ENCODE results near the gene MRPS25. TPM values are rescaled to one million over a fixed set of nuclear protein-coding genes. Genes with fewer than 3 reads are reported as not detected.

Gene MRPS25
- polyA plus RNA-seq (2013, experiment 1 of 2) = 20.1 TPM
- polyA plus RNA-seq (2013, experiment 2 of 2) = 18.2 TPM

GRCh38 chr3:15064835-15065549, at the start of gene MRPS25:
Gene MRPS25, minus strand, starts transcription at chr3:15065315. Its CDS starts 121 bp downstream, at chr3:15065194.
- Histone ChIP-seq H2BK5ac (ENCODE audit: low read length) (no peak within 1 kb of the TSS), H2BK15ac (ENCODE audit: low read length) (peak within 1 kb of the TSS; percentile 61), H3K79me1 (ENCODE audit: low read depth, low read length) (peaks cover 6% of the 10 kb centered on the region), H3K27me3 (ENCODE audit: control insufficient read depth in 3 of 3, insufficient read depth in 3 of 3, low read depth in 1 of 3, low read length in 3 of 3) (peaks cover 0 to under 1% (median 0%) of the 10 kb centered on the region in 3 experiments), H3K4me2 (ENCODE audit: insufficient read depth, low read length, poor library complexity, severe bottlenecking) (peak within 1 kb of the TSS; percentile 92), H3K36me3 (replicated peaks in 1 of 2; ENCODE audit: control insufficient read depth in 2 of 2, insufficient read depth in 2 of 2, low read length in 2 of 2) (peaks cover 0 to 29% of the 10 kb centered on the region in 2 donors), H4K8ac (ENCODE audit: low read depth, low read length) (peak within 1 kb of the TSS; percentile 87), H2BK12ac (ENCODE audit: low read length) (peak within 1 kb of the TSS; percentile 11), H3K27ac (replicated peaks; ENCODE audit: low read length) (no peak within 1 kb of the TSS), H3K14ac (ENCODE audit: low read length) (peak within 1 kb of the TSS; percentile 95), H2BK120ac (ENCODE audit: low read depth, low read length) (no peak within 1 kb of the TSS), H3K23ac (ENCODE audit: low read depth, low read length, poor library complexity) (peak within 1 kb of the TSS; percentile 98), H3K9ac (ENCODE audit: low read depth, low read length, poor library complexity) (peak within 1 kb of the TSS; percentile 99), H2AK5ac (ENCODE audit: low read depth, low read length) (peak within 1 kb of the TSS; percentile 76), H2AFZ (ENCODE audit: low read length) (peak within 1 kb of the TSS; percentile 95), H4K91ac (ENCODE audit: low read depth, low read length, poor library complexity) (no peak within 1 kb of the TSS), H3K4ac (ENCODE audit: low read length) (peak within 1 kb of the TSS; percentile 79), H3K9me3 (replicated peaks in 1 of 2; ENCODE audit: control insufficient read depth in 2 of 2, insufficient read depth in 1 of 2, low read depth in 1 of 2, low read length in 2 of 2) (peaks cover 3 to 5% of the 10 kb centered on the region in 2 donors), H3K4me3 (ENCODE audit: low read length in 2 of 2) (peak within 1 kb of the TSS; percentile 82 to 98), H3K18ac (ENCODE audit: low read length) (peak within 1 kb of the TSS; percentile 97), H3K4me1 (ENCODE audit: control insufficient read depth in 2 of 2, insufficient read depth in 1 of 2, low read depth in 1 of 2, low read length in 2 of 2) (peaks cover 3 to 10% of the 10 kb centered on the region in 2 donors)
- no CpG with 5 or more reads among the region's 69 CpGs for WGBS, 2 donors (ENCODE audit: extremely low coverage in 2 of 2, insufficient read length in 2 of 2, insufficient replicate concordance in 1 of 2)
- DNase-seq (ENCODE audit: low spot score) = peak; percentile 78

GRCh38 chr3:15113884-15114283, 48.8 kb upstream of the MRPS25 start:
- no peak overlapping the region for H2BK12ac ChIP-seq (ENCODE audit: low read length)
- H3K9me3 ChIP-seq (replicated peaks in 1 of 2; ENCODE audit: control insufficient read depth in 2 of 2, insufficient read depth in 1 of 2, low read depth in 1 of 2, low read length in 2 of 2) = no peaks in the 10 kb centered on the region
- no peak overlapping the region for H3K18ac ChIP-seq (ENCODE audit: low read length)
- H3K9ac ChIP-seq (ENCODE audit: low read depth, low read length, poor library complexity) = no peak overlapping the region
- WGBS, 2 donors (ENCODE audit: extremely low coverage in 2 of 2, insufficient read length in 2 of 2, insufficient replicate concordance in 1 of 2) = no CpG with 5 or more reads among the region's 3 CpGs
- H3K4me2 ChIP-seq (ENCODE audit: insufficient read depth, low read length, poor library complexity, severe bottlenecking) = no peak overlapping the region
- H4K8ac ChIP-seq (ENCODE audit: low read depth, low read length) = no peak overlapping the region
- no peak for DNase-seq (ENCODE audit: low spot score)
- no peak overlapping the region for H3K23ac ChIP-seq (ENCODE audit: low read depth, low read length, poor library complexity)
- H4K91ac ChIP-seq (ENCODE audit: low read depth, low read length, poor library complexity) = no peak overlapping the region
- H2BK120ac ChIP-seq (ENCODE audit: low read depth, low read length) = no peak overlapping the region
- peaks cover 0 to 37% (median 3%) of the 10 kb centered on the region in 3 experiments for H3K27me3 ChIP-seq (ENCODE audit: control insufficient read depth in 3 of 3, insufficient read depth in 3 of 3, low read depth in 1 of 3, low read length in 3 of 3)
- no peak overlapping the region for H2BK15ac ChIP-seq (ENCODE audit: low read length)
- no peak overlapping the region for H3K4me3 ChIP-seq (ENCODE audit: low read length in 2 of 2)
- H3K36me3 ChIP-seq (replicated peaks in 1 of 2; ENCODE audit: control insufficient read depth in 2 of 2, insufficient read depth in 2 of 2, low read length in 2 of 2) = no peaks in the 10 kb centered on the region
- H3K4ac ChIP-seq (ENCODE audit: low read length) = no peak overlapping the region
- H2AFZ ChIP-seq (ENCODE audit: low read length) = no peak overlapping the region
- no peak overlapping the region for H2AK5ac ChIP-seq (ENCODE audit: low read depth, low read length)
- peaks cover 0 to 10% of the 10 kb centered on the region in 2 donors for H3K4me1 ChIP-seq (ENCODE audit: control insufficient read depth in 2 of 2, insufficient read depth in 1 of 2, low read depth in 1 of 2, low read length in 2 of 2)
- no peaks in the 10 kb centered on the region for H3K79me1 ChIP-seq (ENCODE audit: low read depth, low read length)
- no peak overlapping the region for H3K27ac ChIP-seq (replicated peaks; ENCODE audit: low read length)
- no peak overlapping the region for H2BK5ac ChIP-seq (ENCODE audit: low read length)
- no peak overlapping the region for H3K14ac ChIP-seq (ENCODE audit: low read length)

GRCh38 chr3:15113471-15113870, 48.4 kb upstream of the MRPS25 start:
- Histone ChIP-seq H4K8ac (ENCODE audit: low read depth, low read length) (no peak overlapping the region), H2AK5ac (ENCODE audit: low read depth, low read length) (no peak overlapping the region), H3K14ac (ENCODE audit: low read length) (no peak overlapping the region), H3K36me3 (replicated peaks in 1 of 2; ENCODE audit: control insufficient read depth in 2 of 2, insufficient read depth in 2 of 2, low read length in 2 of 2) (no peaks in the 10 kb centered on the region), H3K9ac (ENCODE audit: low read depth, low read length, poor library complexity) (no peak overlapping the region), H2BK120ac (ENCODE audit: low read depth, low read length) (no peak overlapping the region), H3K23ac (ENCODE audit: low read depth, low read length, poor library complexity) (no peak overlapping the region), H3K27me3 (ENCODE audit: control insufficient read depth in 3 of 3, insufficient read depth in 3 of 3, low read depth in 1 of 3, low read length in 3 of 3) (peaks cover 0 to 37% (median 3%) of the 10 kb centered on the region in 3 experiments), H4K91ac (ENCODE audit: low read depth, low read length, poor library complexity) (no peak overlapping the region), H3K4me3 (ENCODE audit: low read length in 2 of 2) (no peak overlapping the region), H3K4me1 (ENCODE audit: control insufficient read depth in 2 of 2, insufficient read depth in 1 of 2, low read depth in 1 of 2, low read length in 2 of 2) (peaks cover 0 to 10% of the 10 kb centered on the region in 2 donors), H3K4me2 (ENCODE audit: insufficient read depth, low read length, poor library complexity, severe bottlenecking) (no peak overlapping the region), H3K9me3 (replicated peaks in 1 of 2; ENCODE audit: control insufficient read depth in 2 of 2, insufficient read depth in 1 of 2, low read depth in 1 of 2, low read length in 2 of 2) (no peaks in the 10 kb centered on the region), H2BK15ac (ENCODE audit: low read length) (no peak overlapping the region), H3K18ac (ENCODE audit: low read length) (no peak overlapping the region), H3K27ac (replicated peaks; ENCODE audit: low read length) (no peak overlapping the region), H3K4ac (ENCODE audit: low read length) (no peak overlapping the region), H2BK12ac (ENCODE audit: low read length) (no peak overlapping the region), H3K79me1 (ENCODE audit: low read depth, low read length) (no peaks in the 10 kb centered on the region), H2BK5ac (ENCODE audit: low read length) (no peak overlapping the region), H2AFZ (ENCODE audit: low read length) (no peak overlapping the region)
- WGBS, 2 donors (ENCODE audit: extremely low coverage in 2 of 2, insufficient read length in 2 of 2, insufficient replicate concordance in 1 of 2) = no CpG with 5 or more reads among the region's 6 CpGs
- no peak for DNase-seq (ENCODE audit: low spot score)

- WGBS, 2 donors (ENCODE audit: extremely low coverage in 2 of 2, insufficient read length in 2 of 2, insufficient replicate concordance in 1 of 2) = no CpG with 5 or more reads among the region's 3 CpGs
Measured at GRCh38 chr3:15112011-15112410, 46.9 kb upstream of the MRPS25 start.

More at GRCh38 chr3:15112011-15112410, 46.9 kb upstream of the MRPS25 start:
- Histone ChIP-seq H4K8ac (ENCODE audit: low read depth, low read length) (no peak overlapping the region), H2BK15ac (ENCODE audit: low read length) (no peak overlapping the region), H3K36me3 (replicated peaks in 1 of 2; ENCODE audit: control insufficient read depth in 2 of 2, insufficient read depth in 2 of 2, low read length in 2 of 2) (no peaks in the 10 kb centered on the region), H3K4me3 (ENCODE audit: low read length in 2 of 2) (no peak overlapping the region), H3K27me3 (ENCODE audit: control insufficient read depth in 3 of 3, insufficient read depth in 3 of 3, low read depth in 1 of 3, low read length in 3 of 3) (peaks cover 0 to 31% (median under 1%) of the 10 kb centered on the region in 3 experiments), H3K14ac (ENCODE audit: low read length) (no peak overlapping the region), H3K79me1 (ENCODE audit: low read depth, low read length) (no peaks in the 10 kb centered on the region), H2BK12ac (ENCODE audit: low read length) (no peak overlapping the region), H3K9me3 (replicated peaks in 1 of 2; ENCODE audit: control insufficient read depth in 2 of 2, insufficient read depth in 1 of 2, low read depth in 1 of 2, low read length in 2 of 2) (no peaks in the 10 kb centered on the region), H4K91ac (ENCODE audit: low read depth, low read length, poor library complexity) (no peak overlapping the region), H2AK5ac (ENCODE audit: low read depth, low read length) (no peak overlapping the region), H3K4ac (ENCODE audit: low read length) (no peak overlapping the region), H3K27ac (replicated peaks; ENCODE audit: low read length) (no peak overlapping the region), H3K23ac (ENCODE audit: low read depth, low read length, poor library complexity) (no peak overlapping the region), H2BK120ac (ENCODE audit: low read depth, low read length) (no peak overlapping the region), H3K18ac (ENCODE audit: low read length) (no peak overlapping the region), H3K9ac (ENCODE audit: low read depth, low read length, poor library complexity) (no peak overlapping the region), H2AFZ (ENCODE audit: low read length) (no peak overlapping the region), H3K4me1 (ENCODE audit: control insufficient read depth in 2 of 2, insufficient read depth in 1 of 2, low read depth in 1 of 2, low read length in 2 of 2) (peaks cover 0 to 10% of the 10 kb centered on the region in 2 donors), H3K4me2 (ENCODE audit: insufficient read depth, low read length, poor library complexity, severe bottlenecking) (no peak overlapping the region), H2BK5ac (ENCODE audit: low read length) (no peak overlapping the region)
- no peak for DNase-seq (ENCODE audit: low spot score)
